HEK293 (cell line): ENCODE data around the gene ZNF83.

Source experiments
- CTCF ChIA-PET: fragments of 350-600 bp; formaldehyde crosslinking; extraction: SDS; loops from one replicate; lab custom pipeline; 2021; ENCODE audit warnings: antibody characterized with exemption; lab: Yijun Ruan, JAX
- POLR2A ChIA-PET: fragments of 300-600 bp; formaldehyde crosslinking; extraction: SDS; loops from one replicate; lab custom pipeline; 2020; ENCODE audit warnings: antibody characterized with exemption, inconsistent platforms; lab: Yijun Ruan, JAX
- H3K27ac ChIP-seq: fragments of 200-500 bp; sonication (Bioruptor generic); 2 replicates; pipeline ENCODE4 v1.5.1; 2014; ENCODE audit warnings: low read depth, low read length, control low read depth, inconsistent platforms; ENCODE audit errors: extremely low read depth
- H3K36me3 ChIP-seq, 2 experiments: fragments of 200-500 bp in 1 of 2; sonication (Bioruptor generic) in 1 of 2; 1 replicate in 1 of 2; 2 replicates in 1 of 2; pipeline ENCODE4 v1.5.1; 2014 to 2017; ENCODE audit warnings: inconsistent platforms in 2 of 2, low read length in 2 of 2; ENCODE audit not compliant: control insufficient read depth in 2 of 2, insufficient read depth in 1 of 2
- H3K4me1 ChIP-seq: fragments of 200-500 bp; sonication (Bioruptor generic); 2 replicates; pipeline ENCODE4 v1.5.1; 2014; ENCODE audit warnings: mild to moderate bottlenecking, low read length, inconsistent platforms; ENCODE audit not compliant: control insufficient read depth, insufficient read depth
- H3K4me3 ChIP-seq: 2 replicates; pipeline ENCODE4 v1.5.1; 2011; ENCODE audit warnings: low read depth, mild to moderate bottlenecking, control low read depth, low read length, moderate library complexity
- H3K9me3 ChIP-seq: fragments of 200-500 bp; sonication (Bioruptor generic); 2 replicates; pipeline ENCODE4 v1.5.1; 2014; ENCODE audit warnings: low read depth, low read length, inconsistent platforms; ENCODE audit not compliant: control insufficient read depth, insufficient read depth
- AEBP2 ChIP-seq: fragments of 450-650 bp; formaldehyde crosslinking; IDR thresholded peaks from 2 replicates; pipeline ENCODE4 v1.5.1; 2016; ENCODE audit warnings: missing biosample characterization, missing genetic modification characterization, borderline replicate concordance
- GFI1B ChIP-seq: fragments of 450-650 bp; formaldehyde crosslinking; IDR thresholded peaks from 2 replicates; pipeline ENCODE4 v1.5.1; 2016; ENCODE audit warnings: missing biosample characterization, missing genetic modification characterization
- KLF8 ChIP-seq: fragments of 450-650 bp; formaldehyde crosslinking; IDR thresholded peaks from 2 replicates; pipeline ENCODE4 v1.5.1; 2016; ENCODE audit warnings: missing biosample characterization, missing genetic modification characterization
- RBAK ChIP-seq: fragments of 450-650 bp; formaldehyde crosslinking; IDR thresholded peaks from 2 replicates; pipeline ENCODE4 v1.5.1; 2016; ENCODE audit warnings: missing biosample characterization, missing genetic modification characterization
- SETDB1 ChIP-seq: IDR thresholded peaks from one replicate; pipeline ENCODE4 v1.6.1; 2017; ENCODE audit warnings: mild to moderate bottlenecking, low read length, moderate library complexity, mixed read lengths; ENCODE audit not compliant: insufficient read length
- ZEB2 ChIP-seq: fragments of 450-650 bp; formaldehyde crosslinking; IDR thresholded peaks from 2 replicates; pipeline ENCODE4 v1.5.1; 2016; ENCODE audit warnings: missing biosample characterization, missing genetic modification characterization
- ZNF146 ChIP-seq: fragments of 450-650 bp; formaldehyde crosslinking; IDR thresholded peaks from 2 replicates; pipeline ENCODE4 v1.5.1; 2016; ENCODE audit warnings: missing biosample characterization, missing genetic modification characterization
- ZNF169 ChIP-seq: fragments of 450-650 bp; formaldehyde crosslinking; IDR thresholded peaks from 2 replicates; pipeline ENCODE4 v1.5.1; 2016; ENCODE audit warnings: missing biosample characterization, missing genetic modification characterization
- ZNF239 ChIP-seq: fragments of 450-650 bp; formaldehyde crosslinking; IDR thresholded peaks from 2 replicates; pipeline ENCODE4 v1.5.1; 2016; ENCODE audit warnings: missing biosample characterization, missing genetic modification characterization
- ZNF362 ChIP-seq: fragments of 450-650 bp; formaldehyde crosslinking; IDR thresholded peaks from 2 replicates; pipeline ENCODE4 v1.5.1; 2016; ENCODE audit warnings: missing biosample characterization, missing genetic modification characterization
- ZNF654 ChIP-seq: fragments of 450-650 bp; formaldehyde crosslinking; IDR thresholded peaks from 2 replicates; pipeline ENCODE4 v1.5.1; 2016; ENCODE audit warnings: low read depth, missing biosample characterization, missing genetic modification characterization
- TF ChIP-seq, protein P1 (sequence below): fragments of 450-650 bp; formaldehyde crosslinking; IDR thresholded peaks from 2 replicates; pipeline ENCODE4 v1.5.1; 2016; ENCODE audit warnings: missing biosample characterization, missing genetic modification characterization, borderline replicate concordance
- TF ChIP-seq, protein P2 (sequence below): fragments of 450-650 bp; formaldehyde crosslinking; IDR thresholded peaks from 2 replicates; pipeline ENCODE4 v1.5.1; 2016; ENCODE audit warnings: missing biosample characterization, missing genetic modification characterization
- TF ChIP-seq, protein P3 (sequence below): fragments of 450-650 bp; formaldehyde crosslinking; IDR thresholded peaks from 2 replicates; pipeline ENCODE4 v1.5.1; 2016; ENCODE audit warnings: missing biosample characterization, missing genetic modification characterization

The ZNF83 gene

GRCh38 chr19:52646571-52647217 lies 8.5 kb upstream of the ZNF83 start:
- H3K4me3 ChIP-seq = no peak overlapping the region
- ChIA-PET CTCF (no interaction called here), POLR2A (no interaction called here)
- TF ChIP-seq, protein P1, sequence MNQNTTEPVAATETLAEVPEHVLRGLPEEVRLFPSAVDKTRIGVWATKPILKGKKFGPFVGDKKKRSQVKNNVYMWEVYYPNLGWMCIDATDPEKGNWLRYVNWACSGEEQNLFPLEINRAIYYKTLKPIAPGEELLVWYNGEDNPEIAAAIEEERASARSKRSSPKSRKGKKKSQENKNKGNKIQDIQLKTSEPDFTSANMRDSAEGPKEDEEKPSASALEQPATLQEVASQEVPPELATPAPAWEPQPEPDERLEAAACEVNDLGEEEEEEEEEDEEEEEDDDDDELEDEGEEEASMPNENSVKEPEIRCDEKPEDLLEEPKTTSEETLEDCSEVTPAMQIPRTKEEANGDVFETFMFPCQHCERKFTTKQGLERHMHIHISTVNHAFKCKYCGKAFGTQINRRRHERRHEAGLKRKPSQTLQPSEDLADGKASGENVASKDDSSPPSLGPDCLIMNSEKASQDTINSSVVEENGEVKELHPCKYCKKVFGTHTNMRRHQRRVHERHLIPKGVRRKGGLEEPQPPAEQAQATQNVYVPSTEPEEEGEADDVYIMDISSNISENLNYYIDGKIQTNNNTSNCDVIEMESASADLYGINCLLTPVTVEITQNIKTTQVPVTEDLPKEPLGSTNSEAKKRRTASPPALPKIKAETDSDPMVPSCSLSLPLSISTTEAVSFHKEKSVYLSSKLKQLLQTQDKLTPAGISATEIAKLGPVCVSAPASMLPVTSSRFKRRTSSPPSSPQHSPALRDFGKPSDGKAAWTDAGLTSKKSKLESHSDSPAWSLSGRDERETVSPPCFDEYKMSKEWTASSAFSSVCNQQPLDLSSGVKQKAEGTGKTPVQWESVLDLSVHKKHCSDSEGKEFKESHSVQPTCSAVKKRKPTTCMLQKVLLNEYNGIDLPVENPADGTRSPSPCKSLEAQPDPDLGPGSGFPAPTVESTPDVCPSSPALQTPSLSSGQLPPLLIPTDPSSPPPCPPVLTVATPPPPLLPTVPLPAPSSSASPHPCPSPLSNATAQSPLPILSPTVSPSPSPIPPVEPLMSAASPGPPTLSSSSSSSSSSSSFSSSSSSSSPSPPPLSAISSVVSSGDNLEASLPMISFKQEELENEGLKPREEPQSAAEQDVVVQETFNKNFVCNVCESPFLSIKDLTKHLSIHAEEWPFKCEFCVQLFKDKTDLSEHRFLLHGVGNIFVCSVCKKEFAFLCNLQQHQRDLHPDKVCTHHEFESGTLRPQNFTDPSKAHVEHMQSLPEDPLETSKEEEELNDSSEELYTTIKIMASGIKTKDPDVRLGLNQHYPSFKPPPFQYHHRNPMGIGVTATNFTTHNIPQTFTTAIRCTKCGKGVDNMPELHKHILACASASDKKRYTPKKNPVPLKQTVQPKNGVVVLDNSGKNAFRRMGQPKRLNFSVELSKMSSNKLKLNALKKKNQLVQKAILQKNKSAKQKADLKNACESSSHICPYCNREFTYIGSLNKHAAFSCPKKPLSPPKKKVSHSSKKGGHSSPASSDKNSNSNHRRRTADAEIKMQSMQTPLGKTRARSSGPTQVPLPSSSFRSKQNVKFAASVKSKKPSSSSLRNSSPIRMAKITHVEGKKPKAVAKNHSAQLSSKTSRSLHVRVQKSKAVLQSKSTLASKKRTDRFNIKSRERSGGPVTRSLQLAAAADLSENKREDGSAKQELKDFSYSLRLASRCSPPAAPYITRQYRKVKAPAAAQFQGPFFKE (tag by site-specific recombination) = no peak
- TF ChIP-seq, protein P2, sequence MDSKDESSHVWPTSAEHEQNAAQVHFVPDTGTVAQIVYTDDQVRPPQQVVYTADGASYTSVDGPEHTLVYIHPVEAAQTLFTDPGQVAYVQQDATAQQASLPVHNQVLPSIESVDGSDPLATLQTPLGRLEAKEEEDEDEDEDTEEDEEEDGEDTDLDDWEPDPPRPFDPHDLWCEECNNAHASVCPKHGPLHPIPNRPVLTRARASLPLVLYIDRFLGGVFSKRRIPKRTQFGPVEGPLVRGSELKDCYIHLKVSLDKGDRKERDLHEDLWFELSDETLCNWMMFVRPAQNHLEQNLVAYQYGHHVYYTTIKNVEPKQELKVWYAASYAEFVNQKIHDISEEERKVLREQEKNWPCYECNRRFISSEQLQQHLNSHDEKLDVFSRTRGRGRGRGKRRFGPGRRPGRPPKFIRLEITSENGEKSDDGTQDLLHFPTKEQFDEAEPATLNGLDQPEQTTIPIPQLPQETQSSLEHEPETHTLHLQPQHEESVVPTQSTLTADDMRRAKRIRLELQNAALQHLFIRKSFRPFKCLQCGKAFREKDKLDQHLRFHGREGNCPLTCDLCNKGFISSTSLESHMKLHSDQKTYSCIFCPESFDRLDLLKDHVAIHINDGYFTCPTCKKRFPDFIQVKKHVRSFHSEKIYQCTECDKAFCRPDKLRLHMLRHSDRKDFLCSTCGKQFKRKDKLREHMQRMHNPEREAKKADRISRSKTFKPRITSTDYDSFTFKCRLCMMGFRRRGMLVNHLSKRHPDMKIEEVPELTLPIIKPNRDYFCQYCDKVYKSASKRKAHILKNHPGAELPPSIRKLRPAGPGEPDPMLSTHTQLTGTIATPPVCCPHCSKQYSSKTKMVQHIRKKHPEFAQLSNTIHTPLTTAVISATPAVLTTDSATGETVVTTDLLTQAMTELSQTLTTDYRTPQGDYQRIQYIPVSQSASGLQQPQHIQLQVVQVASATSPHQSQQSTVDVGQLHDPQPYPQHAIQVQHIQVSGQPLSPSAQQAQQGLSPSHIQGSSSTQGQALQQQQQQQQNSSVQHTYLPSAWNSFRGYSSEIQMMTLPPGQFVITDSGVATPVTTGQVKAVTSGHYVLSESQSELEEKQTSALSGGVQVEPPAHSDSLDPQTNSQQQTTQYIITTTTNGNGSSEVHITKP = no peak
- TF ChIP-seq, protein P3, sequence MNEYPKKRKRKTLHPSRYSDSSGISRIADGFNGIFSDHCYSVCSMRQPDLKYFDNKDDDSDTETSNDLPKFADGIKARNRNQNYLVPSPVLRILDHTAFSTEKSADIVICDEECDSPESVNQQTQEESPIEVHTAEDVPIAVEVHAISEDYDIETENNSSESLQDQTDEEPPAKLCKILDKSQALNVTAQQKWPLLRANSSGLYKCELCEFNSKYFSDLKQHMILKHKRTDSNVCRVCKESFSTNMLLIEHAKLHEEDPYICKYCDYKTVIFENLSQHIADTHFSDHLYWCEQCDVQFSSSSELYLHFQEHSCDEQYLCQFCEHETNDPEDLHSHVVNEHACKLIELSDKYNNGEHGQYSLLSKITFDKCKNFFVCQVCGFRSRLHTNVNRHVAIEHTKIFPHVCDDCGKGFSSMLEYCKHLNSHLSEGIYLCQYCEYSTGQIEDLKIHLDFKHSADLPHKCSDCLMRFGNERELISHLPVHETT = no peak
- TF ChIP-seq GFI1B = no peak
- TF ChIP-seq ZNF239 (tag by site-specific recombination) = no peak
- no peak for TF ChIP-seq AEBP2 (tag by site-specific recombination)
- no peak for TF ChIP-seq ZEB2 (tag by site-specific recombination)
- peak; percentile 83 for TF ChIP-seq SETDB1
- no peak for TF ChIP-seq ZNF146 (tag by site-specific recombination)
- H3K36me3 ChIP-seq = no peaks in the 10 kb centered on the region
- H3K9me3 ChIP-seq = no peaks in the 10 kb centered on the region
- H3K4me1 ChIP-seq = no peaks in the 10 kb centered on the region
- H3K27ac ChIP-seq = no peak overlapping the region

DNA sequence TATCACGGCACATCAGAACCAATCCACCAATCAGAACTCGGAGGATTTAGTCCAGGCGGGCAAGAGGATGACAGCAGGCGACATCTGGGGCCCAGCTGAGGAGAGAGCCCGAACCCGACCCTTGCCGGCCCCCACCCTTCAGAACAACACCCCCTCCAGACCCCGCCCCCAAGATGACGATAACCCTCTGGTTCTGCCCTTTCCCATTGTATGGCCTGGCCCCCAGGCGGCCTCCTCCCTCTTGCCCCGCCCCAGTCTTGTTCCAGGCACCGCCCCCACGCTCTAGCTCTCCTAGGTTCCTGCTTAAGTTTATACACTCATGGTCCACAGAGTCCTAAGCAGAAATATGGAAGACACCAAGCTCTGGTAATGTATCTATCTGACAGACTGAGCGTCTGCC lies 2.8 kb upstream of the ZNF83 start:
- ChIA-PET POLR2A (no interaction called here), CTCF (no interaction called here)
- no peak overlapping the region for H3K4me3 ChIP-seq
- no peak for TF ChIP-seq ZNF362 (tag by site-specific recombination)
- TF ChIP-seq ZNF654 (tag by site-specific recombination) = no peak
- no peak for TF ChIP-seq RBAK (tag by site-specific recombination)
- TF ChIP-seq ZNF169 (tag by site-specific recombination) = no peak
- no peak for TF ChIP-seq KLF8 (tag by site-specific recombination)
- H3K4me1 ChIP-seq = no peaks in the 10 kb centered on the region
- no peaks in the 10 kb centered on the region for H3K9me3 ChIP-seq
- no peak overlapping the region for H3K27ac ChIP-seq
- no peaks in the 10 kb centered on the region for H3K36me3 ChIP-seq
